SH-SY5Y (cell line): Measurements from ENCODE around the gene MTX3.

Experiments
- GATA2 ChIP-seq: IDR thresholded peaks from 2 replicates; pipeline ENCODE4 v1.6.1; 2011; ENCODE audit warnings: mild to moderate bottlenecking, low read depth, low read length
- GATA3 ChIP-seq: IDR thresholded peaks from 2 replicates; pipeline ENCODE4 v1.6.1; 2011; ENCODE audit warnings: low read depth, mild to moderate bottlenecking, low read length, moderate library complexity

GRCh38 chr5:79999722-80000121 is 8.7 kb upstream of the MTX3 start:
- no peak for TF ChIP-seq GATA3
- no peak for TF ChIP-seq GATA2
